Measurements from ENCODE around the gene ZNF879.

The ZNF879 gene

GRCh38 chr5:178988436-178989220, 35.0 kb upstream of the ZNF879 start:
- TF ChIP-seq CTCF (IDR thresholded peaks at IDR 0.05; ENCODE audit: low read depth, low read length) = no peak
- no peak overlapping the region for H3K4me3 ChIP-seq (ENCODE audit: low read depth, low read length)

GRCh38 chr5:178989311-178989710, 34.3 kb upstream of the ZNF879 start:
- TF ChIP-seq CTCF (IDR thresholded peaks at IDR 0.05; ENCODE audit: low read depth, low read length) = no peak
- H3K4me3 ChIP-seq (ENCODE audit: low read depth, low read length) = no peak overlapping the region

GRCh38 chr5:178990491-178990890, 33.1 kb upstream of the ZNF879 start:
- TF ChIP-seq CTCF (IDR thresholded peaks at IDR 0.05; ENCODE audit: low read depth, low read length) = no peak
- no peak overlapping the region for H3K4me3 ChIP-seq (ENCODE audit: low read depth, low read length)

- TF ChIP-seq CTCF (IDR thresholded peaks at IDR 0.05; ENCODE audit: low read depth, low read length) = no peak
- no peak overlapping the region for H3K4me3 ChIP-seq (ENCODE audit: low read depth, low read length)
Observed at GRCh38 chr5:178991190-178992145, 32.1 kb upstream of the ZNF879 start.

GRCh38 chr5:178992291-178992895, 31.2 kb upstream of the ZNF879 start:
- TF ChIP-seq CTCF (IDR thresholded peaks at IDR 0.05; ENCODE audit: low read depth, low read length) = no peak
- no peak overlapping the region for H3K4me3 ChIP-seq (ENCODE audit: low read depth, low read length)

GRCh38 chr5:178993236-178993765, 30.3 kb upstream of the ZNF879 start:
- no peak for TF ChIP-seq CTCF (IDR thresholded peaks at IDR 0.05; ENCODE audit: low read depth, low read length)
- H3K4me3 ChIP-seq (ENCODE audit: low read depth, low read length) = no peak overlapping the region
